ENCODE results near the gene ADAR.

The ADAR gene

DNA sequence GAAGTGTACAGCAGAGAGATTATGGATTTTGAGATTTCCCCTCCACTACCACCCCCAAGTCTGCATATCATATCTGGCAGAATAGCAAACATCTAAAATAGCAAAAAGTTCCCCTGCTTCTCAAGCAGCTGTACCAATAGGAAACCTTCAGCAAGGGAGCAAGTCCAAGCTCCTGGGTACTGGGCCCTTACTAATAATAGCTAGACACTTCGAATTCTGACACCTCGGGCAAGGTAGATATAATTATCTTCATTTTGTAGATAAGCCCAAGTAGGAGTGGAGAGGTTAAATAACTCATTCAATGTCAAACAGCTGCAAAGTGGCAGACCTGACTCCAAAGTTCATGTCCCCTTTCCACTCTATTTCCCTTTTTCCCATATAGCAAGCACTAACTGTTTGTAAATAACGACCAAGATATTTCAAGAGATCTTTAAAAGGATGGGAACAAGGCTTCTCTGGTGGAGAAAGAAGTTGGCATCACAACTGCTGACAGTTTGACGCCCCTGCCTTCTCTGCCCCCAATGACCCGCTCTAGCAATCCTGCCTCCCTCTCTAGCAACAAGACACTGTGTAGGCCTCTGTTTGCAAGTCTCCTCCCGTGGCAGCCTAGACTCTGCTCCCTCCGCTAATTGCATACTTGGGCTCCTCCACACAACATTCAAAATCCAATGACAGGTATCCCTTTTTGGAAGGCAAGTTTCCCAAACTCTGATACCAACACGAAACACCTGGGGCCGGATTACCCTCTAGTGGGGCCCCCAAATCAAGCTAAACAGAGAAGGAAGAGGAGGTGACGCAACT is 18.7 kb upstream of the ADAR start:
- Histone ChIP-seq H3K9me3 (ENCODE audit: control insufficient read depth, low read length) (peaks cover 3% of the 10 kb centered on the region), H4K8ac (ENCODE audit: low read length) (no peak overlapping the region), H2BK15ac (ENCODE audit: low read depth, poor library complexity, severe bottlenecking) (no peak overlapping the region), H3K4me1 (ENCODE audit: control insufficient read depth, insufficient read depth, low read depth, low read length) (peaks cover 5% of the 10 kb centered on the region), H4K91ac (ENCODE audit: low read length) (no peak overlapping the region), H3K36me3 (ENCODE audit: control insufficient read depth in 1 of 2, insufficient read depth in 2 of 2, low read depth in 1 of 2, low read length in 2 of 2) (peaks cover 0 to 17% of the 10 kb centered on the region in 2 experiments), H2BK5ac (ENCODE audit: low read depth, low read length, poor library complexity, severe bottlenecking) (no peak overlapping the region), H3K4ac (ENCODE audit: low read depth in 1 of 2, low read length in 2 of 2) (peak overlapping the region in 1 of 2 experiments; percentile 75), H3K4me2 (ENCODE audit: low read length, poor library complexity, severe bottlenecking) (peak overlapping the region; percentile 35), H3K79me1 (replicated peaks; ENCODE audit: low read length, poor library complexity, severe bottlenecking) (no peaks in the 10 kb centered on the region), H3K4me3 (ENCODE audit: insufficient read depth in 1 of 2, low read depth in 1 of 2, low read length in 2 of 2) (peak overlapping the region; percentile 93 to 94), H3K9ac (ENCODE audit: low read length) (peak overlapping the region; percentile 98), H3K27me3 (ENCODE audit: control insufficient read depth in 1 of 2, insufficient read depth in 1 of 2, low read length in 2 of 2) (peaks cover 0 to 4% of the 10 kb centered on the region in 2 experiments), H3K23ac (ENCODE audit: low read length in 2 of 2) (no peak overlapping the region), H2BK12ac (ENCODE audit: low read length in 2 of 2) (no peak overlapping the region), H3K14ac (ENCODE audit: low read length in 2 of 2) (no peak overlapping the region), H2AFZ (ENCODE audit: low read depth, low read length) (no peak overlapping the region), H2AK5ac (ENCODE audit: low read length, severe bottlenecking) (no peak overlapping the region), H3K27ac (ENCODE audit: low read length, poor library complexity, severe bottlenecking) (peak overlapping the region; percentile 61), H3K18ac (ENCODE audit: low read depth in 1 of 2, low read length in 2 of 2) (peak overlapping the region; percentile 68 to 99), H2BK120ac (ENCODE audit: low read depth, low read length) (no peak overlapping the region)
- no peak for DNase-seq
- WGBS: 17% methylated on average over 8 of the region's 10 CpGs

DNA sequence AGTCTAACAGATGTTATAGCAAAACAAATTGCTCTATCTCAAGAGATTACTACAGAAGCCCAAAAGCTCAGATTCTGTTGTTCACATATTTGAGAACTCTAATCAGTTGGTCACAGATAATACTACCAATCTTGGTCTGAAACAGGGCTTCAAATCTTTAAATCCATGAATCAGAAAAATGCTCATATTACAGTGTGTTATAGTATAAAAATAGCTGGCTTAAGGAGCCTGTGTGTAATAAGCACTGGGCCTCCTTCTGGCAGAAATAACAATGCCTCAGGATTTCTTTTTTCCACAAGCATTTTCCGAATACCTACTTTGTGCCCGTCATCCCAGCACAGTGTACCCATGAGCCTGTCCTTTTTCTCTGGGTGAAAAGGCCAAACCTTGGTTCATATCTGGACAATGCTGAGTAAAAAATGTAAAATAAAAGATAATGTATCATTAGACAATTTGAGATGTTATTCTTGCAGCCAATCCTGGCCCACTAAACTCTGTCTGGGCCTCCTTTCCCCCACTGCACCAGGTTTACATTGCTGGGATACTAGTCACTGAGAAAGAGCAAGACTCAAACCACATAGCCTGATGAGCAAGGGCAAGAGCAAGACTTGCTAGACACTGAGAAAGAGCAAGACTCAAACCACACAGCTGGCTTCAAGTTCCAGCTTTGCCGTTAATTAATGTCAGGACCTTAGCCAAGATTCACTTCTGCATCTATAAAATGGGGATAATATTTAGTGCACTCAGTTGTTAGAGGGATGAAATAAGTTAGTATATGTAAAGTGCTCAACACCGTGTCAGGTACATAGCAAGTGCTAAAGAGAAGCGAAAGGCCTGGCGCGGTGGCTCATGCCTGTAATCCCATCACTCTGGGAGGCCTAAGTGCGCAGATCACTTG is 17.0 kb upstream of the ADAR start:
- peaks cover 2% of the 10 kb centered on the region for H3K79me1 ChIP-seq (replicated peaks; ENCODE audit: low read length, poor library complexity, severe bottlenecking)
- H2BK5ac ChIP-seq (ENCODE audit: low read depth, low read length, poor library complexity, severe bottlenecking): no peak overlapping the region
- H3K9ac ChIP-seq (ENCODE audit: low read length): peak overlapping the region; percentile 22
- H3K23ac ChIP-seq (ENCODE audit: low read length in 2 of 2): no peak overlapping the region
- DNase-seq: peak; percentile 92
- H3K14ac ChIP-seq (ENCODE audit: low read length in 2 of 2): no peak overlapping the region
- 98% methylated on average over 8 of the region's 8 CpGs for WGBS
- no peaks in the 10 kb centered on the region for H3K27me3 ChIP-seq (ENCODE audit: control insufficient read depth in 1 of 2, insufficient read depth in 1 of 2, low read length in 2 of 2)
- H3K9me3 ChIP-seq (ENCODE audit: control insufficient read depth, low read length): peaks cover under 1% of the 10 kb centered on the region
- no peak overlapping the region for H2AK5ac ChIP-seq (ENCODE audit: low read length, severe bottlenecking)
- no peak overlapping the region for H2BK12ac ChIP-seq (ENCODE audit: low read length in 2 of 2)
- no peak overlapping the region for H2BK15ac ChIP-seq (ENCODE audit: low read depth, poor library complexity, severe bottlenecking)
- H4K91ac ChIP-seq (ENCODE audit: low read length): no peak overlapping the region
- peaks cover 5% of the 10 kb centered on the region for H3K4me1 ChIP-seq (ENCODE audit: control insufficient read depth, insufficient read depth, low read depth, low read length)
- H3K27ac ChIP-seq (ENCODE audit: low read length, poor library complexity, severe bottlenecking): no peak overlapping the region
- H2BK120ac ChIP-seq (ENCODE audit: low read depth, low read length): no peak overlapping the region
- H3K4me3 ChIP-seq (ENCODE audit: insufficient read depth in 1 of 2, low read depth in 1 of 2, low read length in 2 of 2): no peak overlapping the region
- H3K4ac ChIP-seq (ENCODE audit: low read depth in 1 of 2, low read length in 2 of 2): no peak overlapping the region
- no peak overlapping the region for H3K4me2 ChIP-seq (ENCODE audit: low read length, poor library complexity, severe bottlenecking)
- no peak overlapping the region for H2AFZ ChIP-seq (ENCODE audit: low read depth, low read length)
- H3K18ac ChIP-seq (ENCODE audit: low read depth in 1 of 2, low read length in 2 of 2): no peak overlapping the region
- peaks cover 0 to 18% of the 10 kb centered on the region in 2 experiments for H3K36me3 ChIP-seq (ENCODE audit: control insufficient read depth in 1 of 2, insufficient read depth in 2 of 2, low read depth in 1 of 2, low read length in 2 of 2)
- no peak overlapping the region for H4K8ac ChIP-seq (ENCODE audit: low read length)

DNA sequence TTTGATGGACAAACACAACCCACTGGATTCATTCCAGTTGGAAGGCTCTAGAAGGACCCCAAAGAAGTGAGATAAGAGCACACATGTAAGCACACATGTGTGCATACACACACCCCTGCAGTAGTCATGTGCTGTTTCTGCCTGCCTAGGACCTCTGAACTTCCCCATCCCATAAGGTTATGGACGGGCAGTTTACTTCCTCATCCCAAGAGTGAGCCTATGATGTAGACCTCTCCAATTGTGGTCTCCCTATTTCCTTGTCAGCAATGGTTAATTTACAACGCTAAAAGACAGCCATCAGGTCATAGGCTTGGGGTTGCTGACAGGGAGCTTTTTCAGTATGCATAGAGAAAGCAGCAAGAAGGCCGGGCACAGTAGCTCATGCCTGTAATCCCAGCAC is 15.4 kb upstream of the ADAR start:
- H3K36me3 ChIP-seq (ENCODE audit: control insufficient read depth in 1 of 2, insufficient read depth in 2 of 2, low read depth in 1 of 2, low read length in 2 of 2): peaks cover 0 to 25% of the 10 kb centered on the region in 2 experiments
- H4K8ac ChIP-seq (ENCODE audit: low read length): no peak overlapping the region
- H3K23ac ChIP-seq (ENCODE audit: low read length in 2 of 2): no peak overlapping the region
- no peak overlapping the region for H2AFZ ChIP-seq (ENCODE audit: low read depth, low read length)
- no peak overlapping the region for H3K9ac ChIP-seq (ENCODE audit: low read length)
- peaks cover 8% of the 10 kb centered on the region for H3K4me1 ChIP-seq (ENCODE audit: control insufficient read depth, insufficient read depth, low read depth, low read length)
- no peak overlapping the region for H2AK5ac ChIP-seq (ENCODE audit: low read length, severe bottlenecking)
- no peak overlapping the region for H3K4me2 ChIP-seq (ENCODE audit: low read length, poor library complexity, severe bottlenecking)
- H3K4ac ChIP-seq (ENCODE audit: low read depth in 1 of 2, low read length in 2 of 2): no peak overlapping the region
- H4K91ac ChIP-seq (ENCODE audit: low read length): no peak overlapping the region
- H2BK12ac ChIP-seq (ENCODE audit: low read length in 2 of 2): no peak overlapping the region
- no peaks in the 10 kb centered on the region for H3K9me3 ChIP-seq (ENCODE audit: control insufficient read depth, low read length)
- DNase-seq: no peak
- H3K4me3 ChIP-seq (ENCODE audit: insufficient read depth in 1 of 2, low read depth in 1 of 2, low read length in 2 of 2): no peak overlapping the region
- no peak overlapping the region for H2BK120ac ChIP-seq (ENCODE audit: low read depth, low read length)
- 98% methylated on average over 3 of the region's 3 CpGs for WGBS
- H3K79me1 ChIP-seq (replicated peaks; ENCODE audit: low read length, poor library complexity, severe bottlenecking): peaks cover 3% of the 10 kb centered on the region
- H3K27me3 ChIP-seq (ENCODE audit: control insufficient read depth in 1 of 2, insufficient read depth in 1 of 2, low read length in 2 of 2): no peaks in the 10 kb centered on the region
- no peak overlapping the region for H3K18ac ChIP-seq (ENCODE audit: low read depth in 1 of 2, low read length in 2 of 2)
- H3K27ac ChIP-seq (ENCODE audit: low read length, poor library complexity, severe bottlenecking): no peak overlapping the region
- H2BK15ac ChIP-seq (ENCODE audit: low read depth, poor library complexity, severe bottlenecking): no peak overlapping the region
- H2BK5ac ChIP-seq (ENCODE audit: low read depth, low read length, poor library complexity, severe bottlenecking): no peak overlapping the region
- no peak overlapping the region for H3K14ac ChIP-seq (ENCODE audit: low read length in 2 of 2)

DNA sequence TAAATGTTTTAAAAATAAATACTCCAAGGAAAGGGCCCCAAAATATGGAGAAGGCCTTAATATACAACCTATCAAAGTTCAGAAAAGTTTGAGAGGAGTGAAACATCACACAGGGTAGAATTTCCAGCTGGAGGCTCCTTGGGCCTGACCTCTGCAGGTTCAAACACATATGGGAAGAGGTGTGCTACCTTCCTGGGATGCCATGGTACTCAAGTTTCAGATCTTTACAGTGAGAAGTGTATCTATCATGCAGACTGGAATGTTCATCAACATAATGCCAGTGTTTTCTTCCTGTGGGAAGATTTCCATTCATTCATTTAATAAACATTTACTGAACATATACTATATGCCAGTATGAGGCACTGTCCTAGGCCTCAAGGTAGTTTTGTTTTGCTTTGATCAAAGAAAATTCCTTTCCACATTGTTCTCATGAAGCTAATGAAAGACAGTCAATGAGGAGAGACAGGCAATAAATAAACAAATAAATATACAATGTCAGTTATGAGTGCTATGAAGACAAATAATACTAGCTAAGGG is 14.6 kb upstream of the ADAR start:
- no peak overlapping the region for H3K4me2 ChIP-seq (ENCODE audit: low read length, poor library complexity, severe bottlenecking)
- H2AFZ ChIP-seq (ENCODE audit: low read depth, low read length): no peak overlapping the region

More for the DNA sequence above, 14.6 kb upstream of the ADAR start:
- no peak overlapping the region for H4K91ac ChIP-seq (ENCODE audit: low read length)
- H3K9me3 ChIP-seq (ENCODE audit: control insufficient read depth, low read length): no peaks in the 10 kb centered on the region
- H3K18ac ChIP-seq (ENCODE audit: low read depth in 1 of 2, low read length in 2 of 2): no peak overlapping the region
- H2BK15ac ChIP-seq (ENCODE audit: low read depth, poor library complexity, severe bottlenecking): no peak overlapping the region
- no peak overlapping the region for H3K14ac ChIP-seq (ENCODE audit: low read length in 2 of 2)
- no peak overlapping the region for H2AK5ac ChIP-seq (ENCODE audit: low read length, severe bottlenecking)
- no peaks in the 10 kb centered on the region for H3K27me3 ChIP-seq (ENCODE audit: control insufficient read depth in 1 of 2, insufficient read depth in 1 of 2, low read length in 2 of 2)
- H3K23ac ChIP-seq (ENCODE audit: low read length in 2 of 2): no peak overlapping the region
- peaks cover 4% of the 10 kb centered on the region for H3K79me1 ChIP-seq (replicated peaks; ENCODE audit: low read length, poor library complexity, severe bottlenecking)
- H3K9ac ChIP-seq (ENCODE audit: low read length): no peak overlapping the region
- no peak overlapping the region for H2BK5ac ChIP-seq (ENCODE audit: low read depth, low read length, poor library complexity, severe bottlenecking)
- H3K4ac ChIP-seq (ENCODE audit: low read depth in 1 of 2, low read length in 2 of 2): no peak overlapping the region
- no peak overlapping the region for H2BK12ac ChIP-seq (ENCODE audit: low read length in 2 of 2)
- H3K4me1 ChIP-seq (ENCODE audit: control insufficient read depth, insufficient read depth, low read depth, low read length): peaks cover 8% of the 10 kb centered on the region
- H3K27ac ChIP-seq (ENCODE audit: low read length, poor library complexity, severe bottlenecking): no peak overlapping the region
- no peak overlapping the region for H4K8ac ChIP-seq (ENCODE audit: low read length)
- DNase-seq: no peak
- no peak overlapping the region for H2BK120ac ChIP-seq (ENCODE audit: low read depth, low read length)
- no peak overlapping the region for H3K4me3 ChIP-seq (ENCODE audit: insufficient read depth in 1 of 2, low read depth in 1 of 2, low read length in 2 of 2)
- H3K36me3 ChIP-seq (ENCODE audit: control insufficient read depth in 1 of 2, insufficient read depth in 2 of 2, low read depth in 1 of 2, low read length in 2 of 2): peaks cover 0 to 25% of the 10 kb centered on the region in 2 experiments
